ENCODE measurements around the gene PRM3.

The PRM3 gene

GRCh38 chr16:11271610-11272009 is 1.8 kb downstream of the PRM3 start:
- DNase-seq (ENCODE audit: insufficient read length, low spot score) (no peak), FAIRE-seq (no peak)
- no peak for TF ChIP-seq CTCF (IDR thresholded peaks at IDR 0.05; ENCODE audit: insufficient read depth, missing control alignments)

GRCh38 chr16:11270602-11271162 is 2.7 kb downstream of the PRM3 start:
- no peak for TF ChIP-seq CTCF (IDR thresholded peaks at IDR 0.05; ENCODE audit: insufficient read depth, missing control alignments)
- DNase-seq (ENCODE audit: insufficient read length, low spot score), result no peak
- no peak for FAIRE-seq

GRCh38 chr16:11268921-11269375 is 4.5 kb downstream of the PRM3 start, which contains the start of gene TNP2:
Gene TNP2, minus strand, starts transcription at chr16:11269325. Its CDS starts 63 bp downstream, at chr16:11269262.
- DNase-seq (ENCODE audit: insufficient read length, low spot score) (no peak), FAIRE-seq (no peak)
- TF ChIP-seq CTCF (IDR thresholded peaks at IDR 0.05; ENCODE audit: insufficient read depth, missing control alignments), result no peak

- DNase-seq (ENCODE audit: insufficient read length, low spot score), result no peak
Observed at GRCh38 chr16:11265124-11265523, 8.3 kb downstream of the PRM3 start.

GRCh38 chr16:11264155-11264832 is 9.1 kb downstream of the PRM3 start:
- FAIRE-seq (no peak), DNase-seq (ENCODE audit: insufficient read length, low spot score) (no peak)
- no peak for TF ChIP-seq CTCF (IDR thresholded peaks at IDR 0.05; ENCODE audit: insufficient read depth, missing control alignments)

More at GRCh38 chr16:11265124-11265523, 8.3 kb downstream of the PRM3 start:
- TF ChIP-seq CTCF (IDR thresholded peaks at IDR 0.05; ENCODE audit: insufficient read depth, missing control alignments), result no peak
- no peak for FAIRE-seq

GRCh38 chr16:11263737-11264136 is 9.7 kb downstream of the PRM3 start:
- no peak for TF ChIP-seq CTCF (IDR thresholded peaks at IDR 0.05; ENCODE audit: insufficient read depth, missing control alignments)
- no peak for FAIRE-seq

GRCh38 chr16:11262915-11263314 is 10.5 kb downstream of the PRM3 start:
- no peak for TF ChIP-seq CTCF (IDR thresholded peaks at IDR 0.05; ENCODE audit: insufficient read depth, missing control alignments)
- FAIRE-seq, result no peak
- DNase-seq (ENCODE audit: insufficient read length, low spot score), result no peak

More at GRCh38 chr16:11263737-11264136, 9.7 kb downstream of the PRM3 start:
- DNase-seq (ENCODE audit: insufficient read length, low spot score), result no peak

Data from D721Med (cell line).